ENCODE data around the gene FOCAD. TPM values are rescaled to one million over a fixed set of nuclear protein-coding genes. Genes with fewer than 3 reads are reported as not detected.

The FOCAD gene
- total RNA-seq, 1 experiment from 2014 or later, result 40.7 TPM

DNA sequence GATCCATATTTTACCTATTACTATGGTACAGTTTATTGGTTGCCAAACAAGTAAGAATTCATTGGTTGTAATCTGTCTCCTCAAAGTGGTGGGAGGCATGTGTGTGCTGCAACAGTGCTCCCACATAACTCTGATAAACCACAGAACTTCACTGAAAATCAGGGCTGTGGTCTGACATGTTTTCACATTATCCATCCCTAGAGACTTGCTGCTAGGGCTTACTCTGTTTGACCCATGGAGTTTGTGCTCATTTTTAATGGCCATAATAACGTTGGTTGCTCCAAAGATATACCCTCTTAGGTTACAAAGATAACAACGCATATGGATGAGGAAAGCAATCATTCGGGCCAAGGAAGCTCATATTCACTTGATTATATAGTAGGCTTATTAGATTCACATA is 310.4 kb downstream of the FOCAD start:
- Histone ChIP-seq H4K20me1 (ENCODE audit: insufficient read depth) (no peaks in the 10 kb centered on the region), H3K36me3 (ENCODE audit: control insufficient read depth in 1 of 2, insufficient read depth in 2 of 2, low read length in 2 of 2) (no peaks in the 10 kb centered on the region), H3K4me3 (replicated peaks in 1 of 2; ENCODE audit: low read depth in 1 of 2, low read length in 2 of 2) (no peak overlapping the region), H3K27me3 (ENCODE audit: insufficient read depth, low read length) (no peaks in the 10 kb centered on the region), H3K9ac (ENCODE audit: low read length) (no peak overlapping the region), H3K9me2 (ENCODE audit: insufficient read depth) (no peaks in the 10 kb centered on the region), H3K27ac (ENCODE audit: low read depth, low read length) (no peak overlapping the region), H3K4me1 (ENCODE audit: control insufficient read depth in 1 of 2, insufficient read depth in 2 of 2, low read length in 2 of 2) (no peaks in the 10 kb centered on the region), H3K9me3 (ENCODE audit: control insufficient read depth in 1 of 2, insufficient read depth in 1 of 2, low read depth in 1 of 2, low read length in 2 of 2) (no peaks in the 10 kb centered on the region), H3K4me2 (ENCODE audit: low read length) (no peak overlapping the region), H2AFZ (ENCODE audit: low read depth, low read length, poor library complexity, severe bottlenecking) (no peak overlapping the region), H3K79me2 (ENCODE audit: insufficient read depth, low read length) (no peaks in the 10 kb centered on the region)
- POLR2A ChIA-PET, result no interaction called here
- DNase-seq (ENCODE audit: low read depth, low spot score) (no peak), ATAC-seq (no peak)
- intact Hi-C loops (cut with micrococcal nuclease), result no loop called here
- TF ChIP-seq, protein P1, sequence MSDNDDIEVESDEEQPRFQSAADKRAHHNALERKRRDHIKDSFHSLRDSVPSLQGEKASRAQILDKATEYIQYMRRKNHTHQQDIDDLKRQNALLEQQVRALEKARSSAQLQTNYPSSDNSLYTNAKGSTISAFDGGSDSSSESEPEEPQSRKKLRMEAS (IDR thresholded peaks at IDR 0.05), result no peak
- TF ChIP-seq EZH2 (IDR thresholded peaks at IDR 0.05) (no peak), SRF (IDR thresholded peaks at IDR 0.05; ENCODE audit: low read depth) (no peak), CEBPB (IDR thresholded peaks at IDR 0.05; ENCODE audit: low read depth) (no peak), SIN3A (IDR thresholded peaks at IDR 0.05; ENCODE audit: low read depth) (no peak), RAD21 (IDR thresholded peaks at IDR 0.05; ENCODE audit: low read depth) (no peak), JUND (IDR thresholded peaks at IDR 0.05) (no peak), POLR2AphosphoS5 (IDR thresholded peaks at IDR 0.05; ENCODE audit: low read depth, low read length) (no peak), YY1 (IDR thresholded peaks at IDR 0.05; ENCODE audit: extremely low read depth, insufficient replicate concordance, low read depth, low read length) (no peak), EZH2phosphoT487 (IDR thresholded peaks at IDR 0.05; ENCODE audit: borderline replicate concordance) (no peak), ZNF274 (IDR thresholded peaks at IDR 0.05; ENCODE audit: low read depth, low read length) (no peak)
- TF ChIP-seq, protein P2, sequence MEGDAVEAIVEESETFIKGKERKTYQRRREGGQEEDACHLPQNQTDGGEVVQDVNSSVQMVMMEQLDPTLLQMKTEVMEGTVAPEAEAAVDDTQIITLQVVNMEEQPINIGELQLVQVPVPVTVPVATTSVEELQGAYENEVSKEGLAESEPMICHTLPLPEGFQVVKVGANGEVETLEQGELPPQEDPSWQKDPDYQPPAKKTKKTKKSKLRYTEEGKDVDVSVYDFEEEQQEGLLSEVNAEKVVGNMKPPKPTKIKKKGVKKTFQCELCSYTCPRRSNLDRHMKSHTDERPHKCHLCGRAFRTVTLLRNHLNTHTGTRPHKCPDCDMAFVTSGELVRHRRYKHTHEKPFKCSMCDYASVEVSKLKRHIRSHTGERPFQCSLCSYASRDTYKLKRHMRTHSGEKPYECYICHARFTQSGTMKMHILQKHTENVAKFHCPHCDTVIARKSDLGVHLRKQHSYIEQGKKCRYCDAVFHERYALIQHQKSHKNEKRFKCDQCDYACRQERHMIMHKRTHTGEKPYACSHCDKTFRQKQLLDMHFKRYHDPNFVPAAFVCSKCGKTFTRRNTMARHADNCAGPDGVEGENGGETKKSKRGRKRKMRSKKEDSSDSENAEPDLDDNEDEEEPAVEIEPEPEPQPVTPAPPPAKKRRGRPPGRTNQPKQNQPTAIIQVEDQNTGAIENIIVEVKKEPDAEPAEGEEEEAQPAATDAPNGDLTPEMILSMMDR (IDR thresholded peaks at IDR 0.05 in 2 of 3, conservative IDR thresholded peaks at IDR 0.05 in 1 of 3; ENCODE audit: borderline replicate concordance in 1 of 3, insufficient read depth in 1 of 3, low read depth in 2 of 3, low read length in 2 of 3), result no peak
- BruUV-seq (replicated peaks), result no TSS peak
- CTCF ChIA-PET, result no interaction called here
- RAD21 ChIA-PET (ENCODE audit: low non-redundant PET in 1 of 2, low total read pairs in 2 of 2, uncharacterized antibody in 2 of 2, unreplicated experiment in 2 of 2), result no interaction called here

Data from HCT116 (cell line).